K562 (cell line): ENCODE measurements around the gene SLC39A9.

Experiments used
- C11orf30 ChIP-seq: fragments of 450-650 bp; IDR thresholded peaks from 2 replicates; pipeline ENCODE4 v1.6.1; 2016; ENCODE audit warnings: low read depth, mild to moderate bottlenecking
- CBX2 ChIP-seq: fragments of 200-600 bp; sonication (generic); IDR thresholded peaks from one replicate; pipeline ENCODE4 v1.6.1; 2012; ENCODE audit warnings: mild to moderate bottlenecking, low read length, inconsistent platforms; ENCODE audit not compliant: insufficient read depth, poor library complexity, severe bottlenecking
- FOXA3 ChIP-seq, 2 experiments: fragments of 450-650 bp in 1 of 2; sonication (generic) in 1 of 2; formaldehyde crosslinking; IDR thresholded peaks in 1 of 2; conservative IDR thresholded peaks in 1 of 2; 2 replicates each; pipeline versions ENCODE4 v1.4.0 to v1.8.0; 2020 to 2022; ENCODE audit warnings: mild to moderate bottlenecking in 2 of 2, missing genetic modification reagents in 1 of 2
- GATA2 ChIP-seq: sonication (generic); formaldehyde crosslinking; IDR thresholded peaks from 2 replicates; pipeline ENCODE4 v1.4.0; 2020; ENCODE audit warnings: mild to moderate bottlenecking, missing genetic modification reagents
- POLR2A ChIP-seq: fragments of 450-650 bp; conservative IDR thresholded peaks from 2 replicates; pipeline ENCODE4 v1.6.1; 2016
- RBBP5 ChIP-seq: fragments of 200-600 bp; sonication (generic); IDR thresholded peaks from 2 replicates; pipeline ENCODE4 v1.6.1; 2012; ENCODE audit warnings: borderline replicate concordance, mild to moderate bottlenecking, low read length, control low read depth, inconsistent platforms; ENCODE audit not compliant: insufficient read depth, poor library complexity, severe bottlenecking
- TEAD4 ChIP-seq, 2 experiments: sonication (generic) in 1 of 2; formaldehyde crosslinking in 1 of 2; IDR thresholded peaks; 2 replicates each; pipeline versions ENCODE4 v1.6.1 to v1.8.0; 2012 to 2022; ENCODE audit warnings: borderline replicate concordance in 1 of 2, inconsistent platforms in 1 of 2, low read length in 1 of 2, mild to moderate bottlenecking in 1 of 2, missing genetic modification reagents in 1 of 2
- YY1 ChIP-seq, 3 experiments: IDR thresholded peaks; 2 replicates each; pipeline ENCODE4 v1.6.1; 2011; ENCODE audit warnings: low read length in 2 of 3, mild to moderate bottlenecking in 2 of 3, moderate library complexity in 2 of 3, borderline replicate concordance in 1 of 3, control low read depth in 1 of 3, low read depth in 1 of 3; ENCODE audit not compliant: insufficient read depth in 3 of 3, insufficient replicate concordance in 2 of 3, control insufficient read depth in 1 of 3, insufficient read length in 1 of 3; ENCODE audit errors: extremely low read depth in 1 of 3
- ZFP1 ChIP-seq: fragments of 450-650 bp; formaldehyde crosslinking; IDR thresholded peaks from 2 replicates; pipeline ENCODE4 v1.4.0; 2020; ENCODE audit warnings: mild to moderate bottlenecking, mixed read lengths
- TF ChIP-seq, protein P1 (sequence below): fragments of 200-800 bp; sonication (Bioruptor generic); IDR thresholded peaks from 2 replicates; pipeline ENCODE4 v1.6.1; 2017; ENCODE audit warnings: missing genetic modification characterization, missing compliant biosample characterization
- TF ChIP-seq, protein P2 (sequence below), 3 experiments: IDR thresholded peaks in 2 of 3; conservative IDR thresholded peaks in 1 of 3; 2 replicates each; pipeline ENCODE4 v1.5.1; 2011 to 2012; ENCODE audit warnings: low read length in 3 of 3, mild to moderate bottlenecking in 3 of 3, control low read depth in 2 of 3, improper control_type of control experiment in 1 of 3, inconsistent platforms in 1 of 3, low read depth in 1 of 3, mixed read lengths in 1 of 3, moderate library complexity in 1 of 3; ENCODE audit not compliant: insufficient read depth in 2 of 3

DNA sequence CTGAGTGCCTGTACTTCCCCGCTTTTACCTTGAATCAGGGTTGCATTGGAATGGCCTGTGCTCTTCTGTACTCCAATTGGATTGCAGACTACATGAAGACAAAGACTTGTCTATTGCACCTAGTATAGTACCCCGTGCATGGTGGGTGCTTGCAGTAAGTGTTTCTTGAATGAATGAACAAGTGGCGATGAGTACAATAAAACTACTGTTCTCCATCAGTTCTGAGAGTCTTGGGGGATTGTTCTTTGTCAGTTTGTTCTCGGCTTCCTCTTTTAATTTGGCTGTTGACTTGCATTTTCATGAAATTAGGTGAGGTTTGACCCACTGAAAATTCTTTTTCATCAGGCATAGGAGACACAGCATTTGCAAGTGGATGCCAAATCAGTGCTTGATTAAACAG is 34.5 kb upstream of the SLC39A9 start:
- TF ChIP-seq, protein P1, sequence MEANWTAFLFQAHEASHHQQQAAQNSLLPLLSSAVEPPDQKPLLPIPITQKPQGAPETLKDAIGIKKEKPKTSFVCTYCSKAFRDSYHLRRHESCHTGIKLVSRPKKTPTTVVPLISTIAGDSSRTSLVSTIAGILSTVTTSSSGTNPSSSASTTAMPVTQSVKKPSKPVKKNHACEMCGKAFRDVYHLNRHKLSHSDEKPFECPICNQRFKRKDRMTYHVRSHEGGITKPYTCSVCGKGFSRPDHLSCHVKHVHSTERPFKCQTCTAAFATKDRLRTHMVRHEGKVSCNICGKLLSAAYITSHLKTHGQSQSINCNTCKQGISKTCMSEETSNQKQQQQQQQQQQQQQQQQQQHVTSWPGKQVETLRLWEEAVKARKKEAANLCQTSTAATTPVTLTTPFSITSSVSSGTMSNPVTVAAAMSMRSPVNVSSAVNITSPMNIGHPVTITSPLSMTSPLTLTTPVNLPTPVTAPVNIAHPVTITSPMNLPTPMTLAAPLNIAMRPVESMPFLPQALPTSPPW (CRISPR knock-in tag), result no peak
- TF ChIP-seq RBBP5 (no peak), FOXA3 (CRISPR knock-in tag; conservative IDR thresholded peaks at IDR 0.05 in 1 of 2, IDR thresholded peaks at IDR 0.05 in 1 of 2) (no peak), TEAD4 (IDR thresholded peaks at IDR 0.05; ENCODE audit: low read length) (no peak), TEAD4 (CRISPR knock-in tag; IDR thresholded peaks at IDR 0.05; ENCODE audit: borderline replicate concordance) (no peak), ZFP1 (CRISPR knock-in tag) (no peak), GATA2 (CRISPR knock-in tag) (no peak), POLR2A (no peak), CBX2 (no peak), C11orf30 (no peak), YY1 (IDR thresholded peaks at IDR 0.05; ENCODE audit: borderline replicate concordance in 1 of 3, control insufficient read depth in 1 of 3, extremely low read depth in 1 of 3, insufficient read depth in 3 of 3, insufficient read length in 1 of 3, insufficient replicate concordance in 2 of 3, low read depth in 1 of 3, low read length in 2 of 3) (no peak)
- TF ChIP-seq, protein P2, sequence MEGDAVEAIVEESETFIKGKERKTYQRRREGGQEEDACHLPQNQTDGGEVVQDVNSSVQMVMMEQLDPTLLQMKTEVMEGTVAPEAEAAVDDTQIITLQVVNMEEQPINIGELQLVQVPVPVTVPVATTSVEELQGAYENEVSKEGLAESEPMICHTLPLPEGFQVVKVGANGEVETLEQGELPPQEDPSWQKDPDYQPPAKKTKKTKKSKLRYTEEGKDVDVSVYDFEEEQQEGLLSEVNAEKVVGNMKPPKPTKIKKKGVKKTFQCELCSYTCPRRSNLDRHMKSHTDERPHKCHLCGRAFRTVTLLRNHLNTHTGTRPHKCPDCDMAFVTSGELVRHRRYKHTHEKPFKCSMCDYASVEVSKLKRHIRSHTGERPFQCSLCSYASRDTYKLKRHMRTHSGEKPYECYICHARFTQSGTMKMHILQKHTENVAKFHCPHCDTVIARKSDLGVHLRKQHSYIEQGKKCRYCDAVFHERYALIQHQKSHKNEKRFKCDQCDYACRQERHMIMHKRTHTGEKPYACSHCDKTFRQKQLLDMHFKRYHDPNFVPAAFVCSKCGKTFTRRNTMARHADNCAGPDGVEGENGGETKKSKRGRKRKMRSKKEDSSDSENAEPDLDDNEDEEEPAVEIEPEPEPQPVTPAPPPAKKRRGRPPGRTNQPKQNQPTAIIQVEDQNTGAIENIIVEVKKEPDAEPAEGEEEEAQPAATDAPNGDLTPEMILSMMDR (IDR thresholded peaks at IDR 0.05 in 2 of 3, conservative IDR thresholded peaks at IDR 0.05 in 1 of 3; ENCODE audit: insufficient read depth in 2 of 3, low read depth in 1 of 3, low read length in 3 of 3), result no peak
